ENCODE data around the gene NAP1L4.
"Not testable (repeated sequence)": the region's sequence is repeated elsewhere in the genome, so short reads cannot be mapped to it uniquely, and the experiment has no call there.

Gene NAP1L4

DNA sequence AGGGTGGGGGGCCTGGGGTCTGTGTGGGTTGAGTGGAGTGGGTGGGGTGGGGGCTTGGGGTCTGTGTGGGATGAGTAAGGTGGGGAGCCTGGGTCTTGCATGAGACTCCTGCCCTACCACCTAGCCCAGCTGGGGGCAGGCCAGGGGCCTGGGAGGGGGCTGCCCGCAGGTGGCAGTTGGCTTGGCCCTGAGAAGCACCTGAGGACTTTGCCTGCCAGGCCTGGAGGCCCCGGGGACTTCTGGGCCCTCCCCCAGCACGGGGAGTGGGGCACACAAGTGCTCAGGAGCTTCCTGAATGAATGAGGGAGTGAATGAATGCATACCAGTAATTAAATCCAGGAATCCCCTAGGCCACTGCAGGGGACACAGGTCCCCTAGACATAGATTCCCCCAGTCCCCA is 69.5 kb downstream of the NAP1L4 start:
- DNase-seq (ENCODE audit: low read depth): no peak

DNA sequence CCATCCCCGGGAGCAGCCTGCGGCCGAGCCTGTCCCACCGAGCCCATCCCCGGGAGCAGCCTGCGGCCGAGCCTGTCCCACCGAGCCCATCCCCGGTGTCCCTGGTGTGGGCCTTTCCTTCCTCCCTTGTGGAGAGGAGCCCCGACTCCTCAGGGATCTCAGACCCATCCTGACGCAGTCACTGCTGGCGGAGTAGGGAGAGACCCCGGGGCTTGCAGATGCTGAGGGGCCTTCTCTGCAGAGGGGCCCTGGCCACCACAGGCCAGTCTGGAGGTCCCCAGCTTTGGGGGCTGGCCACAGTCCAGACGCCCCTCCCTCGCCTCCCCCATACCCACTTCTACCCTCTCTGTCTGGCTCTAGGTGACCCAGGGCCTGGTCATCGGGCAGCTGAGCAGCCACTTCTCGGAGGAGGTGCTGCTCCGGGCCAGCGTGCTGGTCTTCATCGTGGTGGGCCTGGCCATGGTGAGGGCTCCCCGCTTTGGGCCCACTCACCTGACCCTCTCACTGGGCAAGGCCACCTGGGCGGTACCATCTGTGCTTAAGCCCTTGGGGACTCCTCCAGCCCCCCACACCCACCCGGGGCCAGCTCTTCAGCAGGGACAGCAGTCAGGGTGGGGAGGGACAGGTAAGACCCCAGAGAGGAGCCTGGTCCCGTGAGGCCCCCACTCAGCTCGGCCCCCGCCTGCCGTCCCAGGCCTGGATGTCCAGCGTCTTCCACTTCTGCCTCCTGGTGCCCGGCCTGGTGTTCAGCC is 70.2 kb downstream of the NAP1L4 start:
- DNase-seq (ENCODE audit: low read depth): no peak

DNA sequence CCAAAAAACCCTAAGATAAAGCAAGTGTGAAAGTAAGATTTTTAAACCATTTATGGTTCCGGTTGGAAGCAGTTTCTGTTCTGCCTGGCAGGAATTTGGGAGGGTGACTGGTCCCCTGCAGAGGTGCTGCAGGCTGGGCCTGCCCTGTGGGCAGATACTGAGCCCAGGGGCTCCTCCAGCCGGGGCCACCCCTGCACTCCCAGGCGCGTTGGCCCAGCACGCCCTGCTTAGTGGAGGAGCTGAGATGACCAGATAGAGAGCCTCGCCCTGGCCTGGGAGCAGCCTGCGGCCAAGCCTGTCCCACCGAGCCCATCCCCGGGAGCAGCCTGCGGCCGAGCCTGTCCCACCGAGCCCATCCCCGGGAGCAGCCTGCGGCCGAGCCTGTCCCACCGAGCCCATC is 70.9 kb downstream of the NAP1L4 start:
- DNase-seq (ENCODE audit: low read depth): no peak

DNA sequence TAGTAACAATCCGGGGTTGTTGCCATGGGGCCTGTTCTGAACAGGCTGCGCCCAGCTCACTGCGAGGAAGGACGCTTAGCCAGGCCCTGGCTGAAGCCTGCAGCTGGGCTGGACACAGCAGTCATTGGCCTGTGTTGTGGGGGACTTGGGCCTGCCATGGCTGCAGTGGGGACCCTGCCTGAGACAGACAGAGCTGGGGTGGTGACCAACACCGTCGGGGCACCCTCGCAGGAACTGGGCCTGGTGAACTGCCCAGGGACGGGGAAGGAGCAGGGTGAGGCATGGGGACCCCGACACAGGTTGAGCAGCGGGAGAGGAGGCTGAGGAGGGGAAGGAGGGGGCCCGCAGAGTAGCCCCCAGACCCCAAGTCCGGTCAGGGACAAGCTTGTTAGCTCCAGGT is 71.8 kb downstream of the NAP1L4 start:
- no peak for DNase-seq (ENCODE audit: low read depth)

DNA sequence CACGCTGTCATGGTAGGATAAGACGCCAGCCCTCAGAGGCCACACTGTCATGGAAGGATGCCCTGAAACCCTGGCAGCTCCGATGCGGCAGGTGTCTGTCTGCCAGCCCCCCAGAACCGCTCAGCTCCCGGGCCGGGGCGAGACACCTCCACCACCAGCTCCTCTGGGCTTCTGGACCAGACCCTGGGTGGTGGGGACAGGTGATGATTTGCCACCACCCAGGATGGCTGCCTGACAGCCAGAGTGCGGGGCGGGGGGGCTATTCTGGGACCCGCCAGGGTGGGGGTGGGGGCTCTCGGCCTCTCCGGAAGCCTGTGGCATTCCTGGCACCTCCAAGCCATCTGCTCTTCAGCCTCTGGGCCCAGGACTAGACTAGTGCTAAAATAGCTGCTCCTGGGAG is 72.3 kb downstream of the NAP1L4 start:
- DNase-seq (ENCODE audit: low read depth): no peak

DNA sequence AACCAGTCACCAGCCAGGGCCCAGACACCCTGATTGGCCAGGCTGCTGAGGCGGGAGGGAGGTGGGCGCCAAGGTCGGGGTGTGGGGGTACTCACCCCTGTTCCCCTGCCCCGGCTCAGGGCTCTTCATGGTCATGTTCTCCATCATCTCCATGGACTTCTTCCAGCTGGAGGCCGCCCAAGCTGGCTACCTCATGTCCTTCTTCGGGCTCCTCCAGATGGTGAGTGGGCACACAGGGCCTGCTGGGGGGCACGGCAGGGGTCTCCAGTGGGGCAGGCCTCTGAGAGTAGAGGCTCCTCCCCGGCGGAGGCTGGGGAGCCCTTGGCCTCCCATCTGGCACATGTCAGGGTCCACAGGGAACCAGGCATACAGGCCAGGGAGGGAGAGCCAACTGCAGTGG is 72.9 kb downstream of the NAP1L4 start:
- no peak for DNase-seq (ENCODE audit: low read depth)

DNA sequence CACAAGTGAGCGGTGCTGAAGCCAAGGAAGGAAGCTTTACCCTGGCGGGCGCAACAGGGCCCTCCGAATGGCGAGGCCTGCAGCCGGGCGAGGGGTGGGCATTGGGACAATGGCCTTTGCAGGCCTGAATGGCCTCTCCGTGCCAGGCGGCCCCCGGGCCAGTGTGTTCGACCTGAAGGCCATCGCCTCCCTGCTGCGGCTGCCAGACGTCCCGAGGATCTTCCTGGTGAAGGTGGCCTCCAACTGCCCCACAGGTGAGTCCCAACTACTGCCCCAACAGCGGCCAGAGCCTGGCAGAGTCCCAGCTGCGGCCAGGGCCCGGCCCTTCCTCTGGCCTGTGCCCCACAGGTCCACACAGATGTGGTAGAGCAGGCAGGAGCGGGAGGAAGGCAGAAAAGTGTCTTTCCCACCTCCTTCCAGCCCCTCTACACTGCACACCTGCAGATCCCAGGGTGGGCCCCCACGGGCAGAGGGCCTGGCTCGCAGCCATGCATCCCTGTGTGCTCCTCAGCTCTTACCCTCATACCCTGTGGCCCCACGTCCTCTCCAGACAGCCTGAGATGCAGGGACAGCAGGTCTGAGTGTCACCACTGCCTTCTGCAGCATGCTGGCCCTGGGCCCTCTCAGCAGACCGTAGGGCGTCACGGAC is 74.2 kb downstream of the NAP1L4 start:
- no peak for DNase-seq (ENCODE audit: low read depth)

DNA sequence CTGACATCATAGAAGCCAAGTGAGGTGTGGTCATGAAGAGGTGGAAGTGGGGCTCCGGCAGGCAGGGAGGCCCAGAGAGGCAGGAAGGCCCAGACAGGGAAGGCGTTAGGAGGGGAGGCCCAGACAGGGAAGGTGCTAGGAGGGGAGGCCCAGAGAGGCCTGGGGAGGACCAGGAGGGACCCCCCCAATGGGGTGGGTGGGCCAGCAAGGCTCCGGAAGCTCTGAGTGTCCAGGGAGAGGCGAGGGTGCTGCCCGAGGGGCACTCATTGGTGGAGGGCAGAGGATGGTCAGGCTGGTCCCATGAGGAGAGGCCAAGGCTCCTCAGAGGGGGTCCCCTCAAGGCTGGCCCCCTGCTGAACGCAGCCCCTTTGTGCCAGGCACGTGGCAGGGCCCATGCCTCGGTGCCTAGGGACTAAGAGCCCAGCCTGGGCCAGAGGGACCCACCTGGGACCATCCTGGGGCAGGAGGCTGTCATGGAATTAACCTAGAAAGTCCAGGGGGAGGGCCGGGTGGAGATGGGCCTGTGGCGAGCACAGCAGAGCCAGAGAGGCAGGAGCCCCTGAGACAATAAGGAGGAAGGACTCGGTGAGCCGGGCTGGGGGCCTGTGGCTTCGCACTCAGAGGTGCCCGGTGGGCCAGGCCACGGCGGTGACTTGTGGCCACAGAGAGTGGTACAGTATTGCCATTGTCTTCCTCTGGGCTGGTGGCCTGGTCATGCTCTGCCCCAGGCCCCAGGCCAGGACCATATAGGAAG is 75.1 kb downstream of the NAP1L4 start:
- no peak for DNase-seq (ENCODE audit: low read depth)

DNA sequence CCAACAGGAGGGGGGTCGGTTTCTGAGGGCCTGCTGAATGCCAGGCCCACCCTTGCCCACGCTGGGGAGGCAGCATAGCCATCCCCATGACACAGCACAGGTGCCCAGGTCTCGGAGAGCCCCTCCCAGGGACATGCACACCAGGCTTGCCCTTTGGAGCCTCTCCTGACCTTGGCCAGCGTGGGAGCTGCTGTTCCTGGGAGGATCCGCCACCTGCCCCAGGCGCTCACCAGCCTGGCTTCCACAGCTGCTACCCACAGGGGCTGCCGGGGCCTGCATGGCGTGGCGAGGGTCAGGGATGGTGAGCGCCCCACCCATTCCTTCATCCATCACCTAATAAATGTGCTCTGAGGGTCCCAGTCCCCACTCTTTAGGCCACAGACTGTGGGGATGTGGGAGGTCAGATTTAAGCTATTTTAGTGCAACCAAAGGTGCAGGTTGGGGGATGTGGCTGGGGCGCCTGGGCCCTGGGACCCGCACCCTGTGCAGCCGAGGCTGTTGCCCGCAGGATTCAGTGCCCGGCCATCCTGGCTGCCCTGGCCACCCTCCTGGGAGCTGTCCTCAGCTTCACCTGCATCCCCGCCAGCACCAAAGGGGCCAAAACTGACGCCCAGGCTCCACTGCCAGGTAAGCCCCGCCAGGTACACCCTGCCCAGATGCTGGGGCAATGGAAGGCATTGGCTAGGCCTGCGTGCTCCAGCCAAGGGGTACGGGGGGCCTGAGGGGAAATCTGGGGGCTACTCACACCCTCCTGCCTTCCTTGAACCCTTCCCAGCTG is 75.8 kb downstream of the NAP1L4 start:
- no peak for DNase-seq (ENCODE audit: low read depth)

DNA sequence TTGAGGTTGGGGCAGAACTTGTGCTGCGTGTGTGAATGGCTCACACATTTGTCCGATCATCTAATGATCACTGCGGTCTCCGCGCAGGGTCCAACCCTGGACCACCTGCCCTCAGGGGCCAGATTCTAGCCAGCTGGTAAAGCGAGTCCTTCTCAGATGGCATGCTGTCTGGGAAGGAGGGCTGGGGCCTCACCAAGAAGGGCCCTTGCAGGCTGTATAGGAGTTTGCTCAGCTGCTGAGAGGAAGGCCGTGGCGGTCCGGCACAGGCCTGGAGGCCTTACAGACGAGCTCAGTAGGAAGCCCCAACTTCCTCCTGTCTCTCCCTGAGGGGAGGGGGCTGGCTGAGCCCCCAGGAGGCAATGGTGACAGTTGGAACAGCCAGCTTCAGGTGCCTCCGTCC is 76.7 kb downstream of the NAP1L4 start:
- DNase-seq (ENCODE audit: low read depth): no peak

DNA sequence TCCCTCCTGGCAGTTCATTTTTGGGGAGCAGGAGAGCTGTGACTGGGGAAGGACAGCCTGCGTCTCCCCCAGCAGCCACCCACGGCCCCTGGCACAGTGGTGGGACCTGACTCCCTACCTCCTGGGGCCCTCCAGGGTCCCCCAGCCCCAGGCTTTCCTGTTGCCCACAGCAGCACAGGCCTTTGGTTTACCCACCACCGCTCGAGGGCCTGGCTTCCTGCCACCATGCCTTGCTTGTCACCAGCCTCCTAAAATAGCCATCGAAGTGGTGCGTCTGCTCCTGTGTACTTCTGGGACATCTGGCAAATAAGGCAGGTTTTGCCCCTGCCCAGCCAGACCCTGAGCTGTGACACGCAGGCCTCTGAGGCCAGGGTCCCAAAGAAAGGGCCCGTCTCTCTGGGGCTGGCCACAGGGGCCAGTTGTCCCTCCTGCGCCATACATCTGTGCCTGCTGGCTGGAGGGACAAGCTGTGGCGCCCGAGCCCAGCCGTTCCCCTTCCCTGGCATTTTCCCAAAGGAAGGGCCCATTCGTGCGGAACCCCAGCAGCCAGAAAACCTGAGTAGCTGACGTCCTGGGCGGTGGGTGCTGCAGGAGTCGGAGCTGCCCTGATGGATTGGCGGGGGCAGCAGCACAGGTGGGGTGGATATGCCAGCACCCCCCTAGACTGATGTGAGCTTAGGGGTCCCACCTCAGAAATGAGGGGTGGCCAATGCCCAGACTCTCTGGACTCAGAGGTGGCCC is 77.5 kb downstream of the NAP1L4 start:
- DNase-seq (ENCODE audit: low read depth): no peak

DNA sequence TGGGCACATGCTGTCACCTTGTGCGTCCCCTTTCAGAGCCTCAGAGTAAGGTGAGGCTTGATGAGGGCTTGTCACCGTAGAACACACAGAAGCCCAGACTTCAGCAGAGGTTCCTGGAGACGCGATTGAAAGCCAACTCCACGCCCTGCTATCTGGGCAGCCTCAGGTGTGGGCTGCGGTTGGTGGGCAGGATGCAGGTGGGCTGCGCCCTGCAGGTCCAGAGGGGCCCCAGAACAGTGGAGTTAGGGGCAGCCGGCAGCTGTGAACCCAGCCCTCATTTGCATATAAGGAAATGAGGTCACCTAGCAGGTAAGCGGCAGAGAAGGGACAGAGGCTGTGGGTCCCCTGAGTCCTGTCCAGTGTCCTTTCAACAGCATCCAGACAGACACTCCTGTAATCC is 78.4 kb downstream of the NAP1L4 start:
- DNase-seq (ENCODE audit: low read depth): no peak

DNA sequence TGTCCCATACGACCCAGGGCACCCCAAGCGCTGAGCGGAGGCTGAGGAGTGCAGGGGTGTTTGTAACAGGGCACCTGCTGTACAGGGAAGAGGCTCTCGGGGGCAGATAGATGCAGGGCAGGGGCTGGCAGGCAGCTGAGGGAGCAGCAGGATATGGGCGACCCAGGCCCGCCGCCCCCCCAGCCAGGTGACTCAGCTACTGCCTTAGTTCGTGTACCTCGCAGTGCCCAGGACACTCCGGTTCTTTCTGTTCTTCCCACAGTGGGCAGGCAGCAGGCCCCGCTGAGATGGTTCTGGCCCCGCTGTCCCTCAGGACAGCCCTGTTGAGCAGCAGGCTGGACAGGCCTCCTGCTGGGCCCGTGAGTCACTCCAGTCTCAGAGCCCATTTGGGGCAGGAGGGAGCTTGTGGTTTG is 79.1 kb downstream of the NAP1L4 start:
- no peak for DNase-seq (ENCODE audit: low read depth)

DNA sequence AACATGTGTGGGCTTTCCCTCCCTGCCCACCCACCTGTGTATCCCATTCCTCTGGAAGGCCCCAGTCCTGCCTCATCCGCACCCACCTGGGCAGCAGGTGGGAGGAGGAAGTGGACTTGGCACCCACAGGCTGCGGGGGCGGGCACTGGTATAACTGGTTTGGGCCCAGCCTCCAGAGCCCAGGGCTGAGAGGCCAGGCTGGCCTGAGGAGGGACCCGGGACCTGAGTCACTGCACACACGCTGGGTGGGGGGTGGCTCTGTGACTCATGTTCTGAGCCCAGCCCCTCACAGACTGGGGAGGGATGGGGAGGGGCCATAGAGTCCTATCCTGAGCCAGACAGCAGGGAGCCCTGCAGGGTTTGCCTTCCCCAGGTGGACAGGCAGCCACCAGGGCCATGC is 79.6 kb downstream of the NAP1L4 start:
- DNase-seq (ENCODE audit: low read depth): no peak

DNA sequence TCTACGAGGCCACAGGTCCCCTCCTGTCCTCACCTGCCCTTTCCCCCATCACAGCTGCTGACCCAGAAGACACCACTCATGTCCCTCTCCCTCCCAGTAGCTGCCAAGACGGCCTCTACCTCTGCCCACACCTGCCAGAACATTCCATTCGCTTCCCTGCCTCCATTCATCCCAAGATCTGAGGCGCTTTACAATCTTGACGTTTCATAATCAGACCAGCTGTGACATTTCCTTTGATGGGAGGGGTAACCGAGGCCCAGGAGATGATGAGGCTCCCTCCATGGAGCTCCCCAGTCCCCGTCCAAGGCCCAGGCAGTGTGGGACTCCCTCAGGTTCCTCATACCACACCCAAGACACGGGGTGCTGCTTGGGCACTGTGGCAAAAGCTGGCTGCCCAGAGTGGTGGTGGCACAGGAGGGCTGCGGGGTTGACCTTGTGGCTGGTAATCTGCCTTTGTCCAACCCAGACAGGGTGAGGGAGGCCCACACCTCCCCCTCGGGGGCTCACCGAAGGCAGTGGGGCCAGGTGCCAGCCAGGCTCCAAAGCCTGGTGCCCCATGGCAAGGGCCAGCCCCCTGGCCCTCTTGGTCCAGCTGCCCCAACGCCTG is 80.2 kb downstream of the NAP1L4 start:
- DNase-seq (ENCODE audit: low read depth): no peak

DNA sequence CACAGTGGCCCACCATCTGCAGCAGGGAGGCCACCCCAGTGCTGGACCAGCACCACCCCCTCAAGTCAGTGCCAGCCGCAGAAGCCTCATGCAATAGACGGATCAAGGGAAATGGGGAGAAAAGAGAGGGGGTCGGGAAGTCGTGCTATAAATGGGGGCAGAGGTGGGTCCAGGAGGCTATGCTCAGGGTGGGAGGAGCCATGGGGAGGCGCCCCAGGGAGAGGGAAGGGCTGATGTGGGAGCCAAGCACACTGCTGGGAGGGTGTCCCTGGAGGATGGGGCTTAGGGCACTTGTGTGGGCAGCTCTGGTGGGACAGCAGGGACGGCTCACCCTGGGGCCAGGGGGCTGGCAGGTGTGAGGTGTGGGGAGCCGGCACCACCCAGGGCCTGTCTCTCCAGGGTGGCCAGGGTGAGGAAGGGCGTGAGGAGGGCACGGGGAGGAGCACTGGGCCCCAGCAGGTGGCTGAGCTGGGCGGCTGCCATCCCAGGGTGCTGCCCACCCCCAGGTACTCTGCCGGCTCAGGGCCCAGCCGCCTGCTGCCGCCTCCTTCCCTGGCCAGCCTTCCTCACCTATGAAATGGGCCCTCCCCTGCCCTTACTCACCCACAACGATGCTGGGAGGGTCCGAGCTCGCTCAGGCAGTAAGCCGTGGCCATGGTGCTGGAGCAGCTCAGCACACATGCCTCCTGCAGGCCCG is 80.9 kb downstream of the NAP1L4 start:
- DNase-seq (ENCODE audit: low read depth): no peak

DNA sequence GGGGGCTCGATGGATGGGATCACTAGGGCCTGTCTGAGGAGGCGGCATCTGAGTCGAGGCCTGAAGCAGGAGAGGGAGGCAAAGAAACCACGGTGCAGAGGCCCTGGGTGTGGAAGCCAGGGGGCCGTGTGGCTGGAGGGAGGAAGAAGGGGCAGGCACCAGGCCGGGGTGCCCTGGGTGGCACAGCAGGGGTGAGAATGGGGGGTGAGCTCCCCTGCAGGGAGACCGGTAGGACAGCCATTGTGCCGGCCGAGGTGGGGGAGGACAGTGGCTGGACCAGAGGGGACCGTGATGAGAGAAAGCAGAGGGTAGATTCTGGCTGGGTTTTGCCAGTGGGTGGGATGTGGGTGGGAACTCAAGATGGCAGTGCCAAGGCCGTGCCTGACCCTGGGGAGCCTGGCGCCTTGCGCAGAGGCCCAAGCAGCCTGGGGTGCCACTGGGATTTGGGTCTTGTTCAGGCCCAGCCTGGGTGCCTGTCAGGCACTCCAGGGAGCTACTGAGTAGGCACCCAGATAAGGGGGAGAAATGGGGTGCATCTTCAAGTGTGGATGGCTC is 81.7 kb downstream of the NAP1L4 start:
- no peak for DNase-seq (ENCODE audit: low read depth)

DNA sequence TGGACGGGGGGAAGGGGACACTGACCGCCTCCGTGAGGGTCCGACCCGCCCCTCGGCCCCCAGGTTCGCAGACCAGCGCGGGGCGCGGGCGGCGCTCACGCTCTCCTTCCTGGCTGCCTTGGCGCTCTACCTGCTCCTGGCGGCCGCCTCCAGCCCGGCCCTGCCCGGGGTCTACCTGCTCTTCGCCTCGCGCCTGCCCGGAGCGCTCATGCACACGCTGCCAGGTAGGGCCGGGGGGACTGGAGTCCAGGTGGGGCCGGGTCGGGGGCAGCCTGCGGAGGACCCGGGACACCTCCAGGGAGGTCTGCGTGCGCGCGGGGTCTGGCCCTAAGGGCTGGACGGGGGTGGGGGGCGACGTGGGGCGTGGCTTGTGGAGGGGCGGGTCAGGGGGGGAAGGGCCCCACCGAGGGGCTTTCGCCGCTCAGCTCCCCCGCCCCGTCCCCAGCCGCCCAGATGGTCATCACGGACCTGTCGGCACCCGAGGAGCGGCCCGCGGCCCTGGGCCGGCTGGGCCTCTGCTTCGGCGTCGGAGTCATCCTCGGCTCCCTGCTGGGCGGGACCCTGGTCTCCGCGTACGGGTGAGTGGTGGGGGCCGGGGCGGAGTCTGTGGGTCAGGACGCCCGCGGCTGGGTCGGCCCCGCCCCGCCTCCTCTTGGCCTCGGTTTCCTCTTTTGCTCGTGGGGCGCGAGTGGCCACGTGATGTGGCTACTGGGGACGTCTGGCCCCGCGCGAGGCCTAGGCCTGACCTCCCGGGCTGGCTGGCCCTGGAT is 82.8 kb downstream of the NAP1L4 start:
- DNase-seq (ENCODE audit: low read depth): no peak

DNA sequence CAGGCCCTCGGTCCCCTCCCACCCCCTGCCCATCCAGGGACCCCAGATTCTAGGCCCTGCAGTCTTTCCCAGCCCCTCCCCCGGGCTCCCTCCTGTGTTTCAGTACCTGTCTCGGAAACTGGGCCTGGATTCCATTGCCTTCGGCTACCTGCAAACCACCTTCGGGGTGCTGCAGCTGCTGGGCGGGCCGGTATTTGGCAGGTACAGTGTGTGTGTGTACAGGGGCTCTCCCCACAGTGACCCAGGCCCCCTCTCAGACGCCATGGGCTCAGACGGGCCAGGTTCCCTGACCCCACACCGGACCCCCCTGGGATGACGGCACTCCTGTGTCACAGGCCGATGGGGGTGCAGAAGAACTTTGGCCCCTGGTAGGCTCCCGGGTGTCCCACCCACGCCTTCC is 84.0 kb downstream of the NAP1L4 start:
- no peak for DNase-seq (ENCODE audit: low read depth)

DNA sequence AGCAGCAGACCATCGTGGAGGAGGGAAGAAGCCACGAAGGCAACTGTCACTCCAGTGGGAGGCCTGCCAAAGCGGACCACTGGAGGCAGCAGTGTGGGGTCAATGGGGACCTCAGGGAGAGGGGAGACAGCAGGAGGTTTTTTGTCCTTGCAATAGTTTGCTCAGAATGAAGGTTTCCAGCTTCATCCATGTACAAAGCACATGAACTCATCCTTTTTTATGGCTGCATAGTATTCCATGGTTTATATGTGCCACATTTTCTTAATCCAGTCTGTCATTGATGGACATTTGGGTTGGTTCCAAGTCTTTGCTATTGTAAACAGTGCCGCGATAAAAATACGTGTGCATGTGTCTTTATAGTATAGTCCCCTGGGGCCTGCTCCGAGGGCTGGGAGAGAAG is 86.8 kb downstream of the NAP1L4 start:
- DNase-seq (ENCODE audit: low read depth): not testable (repeated sequence)

Data from stimulated activated CD4-positive, alpha-beta T cell treated with anti-CD3 and anti-CD28 coated beads, Interleukin-2, amount 100 ng/mL, for 4 hours (primary cell).